Mucosa of descending colon (tissue), 3 donors: ENCODE measurements around the gene CAMK2B. TPM values are rescaled to one million over a fixed set of nuclear protein-coding genes. Genes with fewer than 3 reads are reported as not detected.

Experiments used
- ATAC-seq: fragments of 200-7000 bp; cut with Tn5 transposase; one replicate; pipeline ENCODE4 v1.9.1; 2020; ENCODE audit warnings: mild to moderate bottlenecking, moderate library complexity
- DNase-seq, 3 donors: peaks; one replicate each; pipeline ENCODE4 v3.0.0-alpha.2; 2020
- H3K36me3 ChIP-seq: fragments of 200-600 bp; one replicate; pipeline ENCODE4 v1.8.0; 2021; ENCODE audit warnings: low read depth, mild to moderate bottlenecking
- H3K4me1 ChIP-seq: fragments of 200-600 bp; one replicate; pipeline ENCODE4 v1.8.0; 2021; ENCODE audit warnings: low read depth, mild to moderate bottlenecking
- H3K4me3 ChIP-seq: fragments of 200-600 bp; one replicate; pipeline ENCODE4 v1.8.0; 2021; ENCODE audit warnings: mild to moderate bottlenecking
- H3K9me3 ChIP-seq: fragments of 200-600 bp; one replicate; pipeline ENCODE4 v1.8.0; 2021; ENCODE audit warnings: mild to moderate bottlenecking
- CTCF ChIP-seq: fragments of 200-600 bp; IDR thresholded peaks from one replicate; pipeline ENCODE4 v1.8.0; 2022; ENCODE audit warnings: antibody characterized with exemption, mild to moderate bottlenecking
- intact Hi-C, 2 donors: fragments of 100-400 bp; cut with DNase I in 1 of 2; cut with micrococcal nuclease in 1 of 2; formaldehyde crosslinking; loops; one replicate each; pipeline versions ENCODE4 v1.11.0 to v1.11.1; 2022; cut with DNase I, micrococcal nuclease
- total RNA-seq, 3 donors: library from RNA; stranded (reverse); fragmentation: NEBNext Ultra II Directional in 2 of 3; extraction: Animal tissue kit (Norgen Biotek cat#: 25700) in 2 of 3; gene quantifications; one replicate each; pipeline versions ENCODE4 v1.2.1 to v1.2.4, GENCODE V29; 2021 to 2023
- donor health status: DM: no; HTN: no; CAD: no; lungs with moderate emphysema.
- donor health status: DM: no; HTN: no; CAD: no.
- donor health status: DM: no; HTN: yes; CAD: no.

CAMK2B gene
- total RNA-seq, 3 donors from 2014 or later, result 0.35 to 2.2 (median 0.87) TPM

DNA sequence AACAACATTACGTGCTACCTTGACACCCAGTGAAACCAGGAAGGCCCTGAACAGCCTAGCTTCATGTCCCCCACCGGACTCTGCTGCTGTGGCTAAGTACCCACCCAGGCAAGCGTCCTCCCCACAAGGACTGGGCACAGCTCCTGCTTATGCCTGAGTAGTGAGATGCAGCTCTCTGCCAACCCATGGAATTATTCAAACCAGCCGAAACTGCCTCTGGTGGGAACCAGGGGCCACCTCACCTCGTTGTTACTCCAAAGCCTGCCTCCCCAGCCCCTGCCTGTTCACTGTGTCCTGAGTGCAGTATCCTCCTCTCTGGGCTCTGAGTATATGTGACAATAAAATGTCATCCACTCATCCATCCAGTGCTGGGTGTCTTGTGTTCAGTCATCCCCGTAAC, 52.4 kb downstream of the CAMK2B start:
- intact Hi-C loops, result no loop called here
- Histone ChIP-seq H3K4me3 (no peak overlapping the region), H3K9me3 (no peaks in the 10 kb centered on the region), H3K4me1 (no peaks in the 10 kb centered on the region), H3K36me3 (no peaks in the 10 kb centered on the region)
- DNase-seq (no peak), ATAC-seq (no peak)
- no peak for TF ChIP-seq CTCF

DNA sequence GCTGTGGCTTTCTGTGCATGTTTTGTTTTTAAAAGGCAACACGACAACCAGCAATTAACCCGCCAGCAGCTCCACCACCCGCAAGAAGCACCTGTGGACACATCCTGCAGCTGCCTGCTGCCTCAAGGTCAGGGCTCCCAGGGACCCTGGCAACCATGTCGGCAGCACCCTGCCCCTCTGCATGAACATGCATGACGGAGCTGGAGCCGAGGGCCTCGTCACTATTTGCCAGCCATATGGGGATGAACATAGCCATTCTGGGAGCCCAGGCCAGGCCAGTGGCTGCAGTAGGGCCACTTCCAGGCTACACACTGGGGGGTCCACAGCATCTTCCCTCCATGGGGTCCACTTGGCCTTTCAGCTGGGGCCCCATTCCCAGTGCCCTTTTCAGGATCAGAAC, 52.9 kb downstream of the CAMK2B start:
- no peak for TF ChIP-seq CTCF
- DNase-seq, result no peak
- Histone ChIP-seq H3K4me1 (no peaks in the 10 kb centered on the region), H3K36me3 (no peaks in the 10 kb centered on the region), H3K4me3 (no peak overlapping the region), H3K9me3 (no peaks in the 10 kb centered on the region)
- intact Hi-C loops, result no loop called here
- ATAC-seq, result no peak

DNA sequence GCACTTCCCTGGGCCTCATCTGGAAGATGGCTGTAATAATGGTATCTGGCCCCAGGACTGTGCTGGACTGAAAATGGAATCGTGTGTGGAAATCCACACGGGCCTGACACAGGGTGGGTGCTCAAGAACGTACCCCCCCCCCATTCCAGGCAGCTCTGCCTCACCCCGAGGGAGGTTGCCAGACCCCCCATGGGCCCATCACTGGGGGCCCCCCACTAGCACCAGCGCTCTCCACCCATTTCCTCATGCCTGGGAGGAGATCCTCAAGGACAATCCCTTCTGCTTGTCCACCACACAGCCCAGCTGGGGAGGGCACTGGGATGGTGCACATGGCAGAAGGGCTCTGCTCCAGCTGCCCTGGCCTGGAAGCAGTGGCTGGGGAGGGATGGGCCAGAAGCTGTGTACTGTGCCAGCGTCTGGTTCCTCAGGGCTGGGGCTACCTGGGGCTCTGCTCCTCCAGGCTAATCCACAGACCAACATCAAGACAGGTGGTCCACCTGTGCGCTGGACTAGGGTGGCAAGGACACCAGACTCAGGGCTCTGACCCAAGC, 55.4 kb downstream of the CAMK2B start:
- intact Hi-C loops, result no loop called here
- Histone ChIP-seq H3K4me1 (no peaks in the 10 kb centered on the region), H3K4me3 (no peak overlapping the region), H3K9me3 (no peaks in the 10 kb centered on the region), H3K36me3 (no peaks in the 10 kb centered on the region)
- DNase-seq, result no peak
- no peak for ATAC-seq
- no peak for TF ChIP-seq CTCF

DNA sequence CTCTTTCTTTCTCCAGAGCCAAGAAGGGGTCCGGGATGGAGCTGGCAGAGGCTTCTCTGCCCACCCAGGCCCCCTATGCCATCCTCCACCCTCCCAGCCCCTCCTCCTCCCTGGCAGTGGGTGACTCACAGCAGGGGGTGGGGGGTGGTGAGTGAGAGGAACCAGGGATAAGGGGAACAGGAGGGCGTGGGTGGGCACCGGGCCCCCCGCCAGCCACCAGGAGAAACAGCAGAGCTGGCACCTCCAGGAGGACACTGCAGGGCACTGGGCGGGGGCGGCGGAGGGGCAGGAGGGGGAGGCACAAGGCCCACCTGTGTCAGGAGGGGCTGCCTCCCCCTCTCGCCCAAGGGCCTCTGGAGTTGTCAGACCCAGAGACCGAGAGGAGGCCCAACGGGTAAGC, 56.0 kb downstream of the CAMK2B start:
- intact Hi-C loops, result no loop called here
- no peak overlapping the region for H3K4me3 ChIP-seq
- H3K4me1 ChIP-seq, result no peaks in the 10 kb centered on the region
- H3K36me3 ChIP-seq, result no peaks in the 10 kb centered on the region
- no peak for TF ChIP-seq CTCF
- H3K9me3 ChIP-seq, result no peaks in the 10 kb centered on the region
- DNase-seq, result no peak
- no peak for ATAC-seq

DNA sequence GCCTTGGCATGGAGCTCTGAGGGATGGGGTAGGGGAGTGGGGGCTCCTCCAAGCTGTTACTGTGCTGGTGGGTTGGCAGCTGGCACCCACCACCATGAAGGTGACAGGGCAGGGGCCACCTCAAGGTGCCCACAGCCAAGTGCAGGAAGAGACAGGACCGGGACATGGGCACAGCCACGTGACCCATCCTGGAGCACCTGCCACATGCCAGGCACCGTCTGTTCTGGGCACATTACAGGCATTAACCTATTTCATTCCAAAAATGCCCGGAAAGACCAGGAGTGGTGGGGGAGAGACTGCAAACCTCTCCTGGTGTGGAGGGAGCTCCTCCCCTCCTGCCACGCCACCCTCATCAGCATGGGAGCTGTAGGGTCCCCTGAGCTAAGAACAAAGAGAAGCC, 56.7 kb downstream of the CAMK2B start:
- DNase-seq (no peak), ATAC-seq (no peak)
- TF ChIP-seq CTCF, result no peak
- Histone ChIP-seq H3K4me3 (no peak overlapping the region), H3K36me3 (no peaks in the 10 kb centered on the region), H3K4me1 (no peaks in the 10 kb centered on the region), H3K9me3 (no peaks in the 10 kb centered on the region)
- intact Hi-C loops, result no loop called here
